Measurements from ENCODE around the gene IDI1.

IDI1 gene

DNA sequence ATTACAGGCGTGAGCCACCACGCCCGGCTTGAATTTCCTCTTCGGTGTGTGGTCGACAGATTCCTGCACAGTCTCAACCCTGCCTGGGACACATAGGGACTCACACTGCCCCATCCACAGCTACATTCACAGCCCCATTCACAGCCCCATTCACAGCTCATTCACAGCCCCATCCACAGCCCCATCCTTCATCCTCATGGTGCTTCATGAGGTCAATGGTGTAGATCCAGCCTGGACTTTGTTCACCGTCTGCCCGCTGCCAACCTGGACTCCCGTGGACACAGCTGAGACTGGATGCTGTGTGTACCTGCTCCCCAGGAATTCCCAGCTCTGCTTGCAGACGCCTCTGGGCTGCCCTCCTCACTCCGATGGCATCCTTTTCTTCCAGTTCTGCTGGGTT lies 28.5 kb downstream of the IDI1 start:
- H3K9me2 ChIP-seq (replicated peaks; ENCODE audit: insufficient read depth, low read length), result no peaks in the 10 kb centered on the region
- H3K79me2 ChIP-seq (ENCODE audit: insufficient read depth, low read length), result no peaks in the 10 kb centered on the region
- no peaks in the 10 kb centered on the region for H3K9me3 ChIP-seq (ENCODE audit: insufficient read depth, low read length)
- no peaks in the 10 kb centered on the region; the same call in 1 of the 2 replicates for H4K20me1 ChIP-seq (ENCODE audit: low read depth, low read length)
- H3K4me2 ChIP-seq (ENCODE audit: low read depth, low read length, poor library complexity, severe bottlenecking), result no peak overlapping the region
- no peaks in the 10 kb centered on the region for H3K27me3 ChIP-seq (ENCODE audit: low read length)
- H3K9ac ChIP-seq (ENCODE audit: low read length), result no peak overlapping the region
- peaks cover 6% of the 10 kb centered on the region; the same call in 1 of the 2 replicates for H3K36me3 ChIP-seq (ENCODE audit: low read length)
- TF ChIP-seq EZH2phosphoT487 (conservative IDR thresholded peaks at IDR 0.05; ENCODE audit: low read length), result no peak
- TF ChIP-seq, protein P1, sequence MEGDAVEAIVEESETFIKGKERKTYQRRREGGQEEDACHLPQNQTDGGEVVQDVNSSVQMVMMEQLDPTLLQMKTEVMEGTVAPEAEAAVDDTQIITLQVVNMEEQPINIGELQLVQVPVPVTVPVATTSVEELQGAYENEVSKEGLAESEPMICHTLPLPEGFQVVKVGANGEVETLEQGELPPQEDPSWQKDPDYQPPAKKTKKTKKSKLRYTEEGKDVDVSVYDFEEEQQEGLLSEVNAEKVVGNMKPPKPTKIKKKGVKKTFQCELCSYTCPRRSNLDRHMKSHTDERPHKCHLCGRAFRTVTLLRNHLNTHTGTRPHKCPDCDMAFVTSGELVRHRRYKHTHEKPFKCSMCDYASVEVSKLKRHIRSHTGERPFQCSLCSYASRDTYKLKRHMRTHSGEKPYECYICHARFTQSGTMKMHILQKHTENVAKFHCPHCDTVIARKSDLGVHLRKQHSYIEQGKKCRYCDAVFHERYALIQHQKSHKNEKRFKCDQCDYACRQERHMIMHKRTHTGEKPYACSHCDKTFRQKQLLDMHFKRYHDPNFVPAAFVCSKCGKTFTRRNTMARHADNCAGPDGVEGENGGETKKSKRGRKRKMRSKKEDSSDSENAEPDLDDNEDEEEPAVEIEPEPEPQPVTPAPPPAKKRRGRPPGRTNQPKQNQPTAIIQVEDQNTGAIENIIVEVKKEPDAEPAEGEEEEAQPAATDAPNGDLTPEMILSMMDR (IDR thresholded peaks at IDR 0.05; ENCODE audit: insufficient read depth, low read length, poor library complexity, severe bottlenecking), result no peak
- H3F3A ChIP-seq (ENCODE audit: insufficient read depth), result peaks cover 5% of the 10 kb centered on the region; the same call in 1 of the 2 replicates
- H3K27ac ChIP-seq (ENCODE audit: low read depth, low read length), result no peak overlapping the region
- no peak overlapping the region for H2AFZ ChIP-seq (ENCODE audit: low read depth, low read length, severe bottlenecking)
- no peak overlapping the region for H3K4me3 ChIP-seq (ENCODE audit: insufficient read depth, low read length, poor library complexity, severe bottlenecking)

DNA sequence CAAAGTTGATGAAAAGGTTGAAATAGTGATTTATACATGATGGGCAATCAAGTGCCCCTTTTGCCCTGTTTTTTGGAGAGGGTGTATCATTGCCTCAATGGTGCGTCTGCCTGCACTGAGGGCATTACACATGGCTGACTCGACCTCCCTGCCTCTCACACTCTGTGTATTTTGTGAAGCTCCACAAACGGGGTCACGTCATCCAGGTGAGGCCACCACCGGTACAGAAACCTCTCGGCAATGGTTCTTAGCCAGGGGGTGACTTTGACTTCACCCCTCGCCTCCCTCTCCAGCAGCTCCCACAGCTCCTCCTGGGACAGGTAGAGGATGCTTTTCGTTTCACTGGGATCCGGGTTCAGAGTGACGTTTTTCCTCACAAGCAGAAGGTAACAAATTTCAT lies 29.6 kb downstream of the IDI1 start:
- Histone ChIP-seq H4K20me1 (ENCODE audit: low read depth, low read length) (no peaks in the 10 kb centered on the region; the same call in 1 of the 2 replicates), H3K27ac (ENCODE audit: low read depth, low read length) (no peak overlapping the region), H3K4me3 (ENCODE audit: insufficient read depth, low read length, poor library complexity, severe bottlenecking) (no peak overlapping the region), H3K9me2 (replicated peaks; ENCODE audit: insufficient read depth, low read length) (no peaks in the 10 kb centered on the region), H2AFZ (ENCODE audit: low read depth, low read length, severe bottlenecking) (no peak overlapping the region), H3K9me3 (ENCODE audit: insufficient read depth, low read length) (no peaks in the 10 kb centered on the region), H3K79me2 (ENCODE audit: insufficient read depth, low read length) (no peaks in the 10 kb centered on the region), H3K4me2 (ENCODE audit: low read depth, low read length, poor library complexity, severe bottlenecking) (no peak overlapping the region), H3F3A (ENCODE audit: insufficient read depth) (peaks cover 5% of the 10 kb centered on the region; the same call in 1 of the 2 replicates), H3K27me3 (ENCODE audit: low read length) (no peaks in the 10 kb centered on the region), H3K9ac (ENCODE audit: low read length) (no peak overlapping the region), H3K36me3 (ENCODE audit: low read length) (peaks cover 11% of the 10 kb centered on the region; the same call in 1 of the 2 replicates)
- TF ChIP-seq EZH2phosphoT487 (conservative IDR thresholded peaks at IDR 0.05; ENCODE audit: low read length), result no peak
- TF ChIP-seq, protein P1 (IDR thresholded peaks at IDR 0.05; ENCODE audit: insufficient read depth, low read length, poor library complexity, severe bottlenecking), result no peak

GRCh38 chr10:1015688-1016087 lies 33.2 kb downstream of the IDI1 start:
- Histone ChIP-seq H3K36me3 (ENCODE audit: low read length) (peaks cover 20% of the 10 kb centered on the region; the same call in 1 of the 2 replicates), H3K4me3 (ENCODE audit: insufficient read depth, low read length, poor library complexity, severe bottlenecking) (no peak overlapping the region), H3K27ac (ENCODE audit: low read depth, low read length) (no peak overlapping the region)

More at GRCh38 chr10:1015688-1016087, 33.2 kb downstream of the IDI1 start:
- H3K9ac ChIP-seq (ENCODE audit: low read length), result no peak overlapping the region
- TF ChIP-seq, protein P1 (IDR thresholded peaks at IDR 0.05; ENCODE audit: insufficient read depth, low read length, poor library complexity, severe bottlenecking), result no peak
- no peak for TF ChIP-seq EZH2phosphoT487 (conservative IDR thresholded peaks at IDR 0.05; ENCODE audit: low read length)
- no peak overlapping the region for H2AFZ ChIP-seq (ENCODE audit: low read depth, low read length, severe bottlenecking)
- no peaks in the 10 kb centered on the region for H3K27me3 ChIP-seq (ENCODE audit: low read length)
- H4K20me1 ChIP-seq (ENCODE audit: low read depth, low read length), result no peaks in the 10 kb centered on the region; the same call in 1 of the 2 replicates
- no peaks in the 10 kb centered on the region for H3K9me2 ChIP-seq (replicated peaks; ENCODE audit: insufficient read depth, low read length)
- peaks cover 5% of the 10 kb centered on the region; the same call in 1 of the 2 replicates for H3F3A ChIP-seq (ENCODE audit: insufficient read depth)
- no peaks in the 10 kb centered on the region for H3K9me3 ChIP-seq (ENCODE audit: insufficient read depth, low read length)
- H3K4me2 ChIP-seq (ENCODE audit: low read depth, low read length, poor library complexity, severe bottlenecking), result no peak overlapping the region
- H3K79me2 ChIP-seq (ENCODE audit: insufficient read depth, low read length), result no peaks in the 10 kb centered on the region

Data from SU-DHL-6 (cell line).